Measurements from ENCODE around the gene TNPO3. TPM values are rescaled to one million over a fixed set of nuclear protein-coding genes. Genes with fewer than 3 reads are reported as not detected.

Gene TNPO3
- total and polyA plus RNA-seq, 12 donors: 10.6 to 61.1 (median 41.8) TPM

DNA sequence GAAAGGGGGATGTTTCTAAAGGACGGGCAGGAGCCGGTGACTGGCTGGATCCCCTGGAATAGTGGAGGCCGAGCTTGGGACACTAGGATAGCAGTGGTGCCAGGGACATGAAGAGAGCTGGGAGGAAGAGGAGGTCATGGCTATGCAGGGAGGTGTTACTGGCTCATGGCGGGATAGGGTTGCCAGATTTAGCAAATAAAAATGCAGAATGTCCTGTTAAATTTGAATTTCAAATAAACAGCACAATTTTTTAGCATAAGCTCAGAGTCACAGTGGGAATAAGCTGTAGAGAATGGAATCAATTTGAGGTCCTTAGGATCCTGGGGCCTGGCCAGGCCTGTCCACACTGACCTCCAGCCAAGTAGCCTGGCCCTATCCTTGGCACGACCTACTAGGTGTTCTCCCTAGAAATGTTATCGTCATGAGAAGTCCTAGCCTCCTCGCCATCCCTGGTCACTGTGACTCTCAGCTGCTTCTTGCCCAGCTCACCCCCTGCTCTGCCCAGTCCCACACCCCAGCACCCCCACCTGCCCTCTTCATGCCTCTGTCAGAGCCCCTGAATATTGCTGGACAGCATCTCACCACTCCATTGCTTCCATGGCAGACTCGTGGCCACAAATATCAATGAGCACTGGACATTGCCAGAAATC lies 136.8 kb downstream of the TNPO3 start:
- Histone ChIP-seq H3K4me3 (no peak overlapping the region), H3K9me3 (replicated peaks in 1 of 3) (no peaks in the 10 kb centered on the region), H3K4me1 (replicated peaks in 1 of 2) (no peaks in the 10 kb centered on the region), H3K36me3 (replicated peaks in 1 of 2) (no peaks in the 10 kb centered on the region), H3K27ac (no peak overlapping the region), H3K27me3 (peaks cover 20% of the 10 kb centered on the region)
- WGBS, 4 donors: 84 to 91% (median 89%) methylated on average over 7 to 8 of the region's 8 CpGs
- no peak for TF ChIP-seq POLR2A (IDR thresholded peaks at IDR 0.05)
- TF ChIP-seq, protein P1, sequence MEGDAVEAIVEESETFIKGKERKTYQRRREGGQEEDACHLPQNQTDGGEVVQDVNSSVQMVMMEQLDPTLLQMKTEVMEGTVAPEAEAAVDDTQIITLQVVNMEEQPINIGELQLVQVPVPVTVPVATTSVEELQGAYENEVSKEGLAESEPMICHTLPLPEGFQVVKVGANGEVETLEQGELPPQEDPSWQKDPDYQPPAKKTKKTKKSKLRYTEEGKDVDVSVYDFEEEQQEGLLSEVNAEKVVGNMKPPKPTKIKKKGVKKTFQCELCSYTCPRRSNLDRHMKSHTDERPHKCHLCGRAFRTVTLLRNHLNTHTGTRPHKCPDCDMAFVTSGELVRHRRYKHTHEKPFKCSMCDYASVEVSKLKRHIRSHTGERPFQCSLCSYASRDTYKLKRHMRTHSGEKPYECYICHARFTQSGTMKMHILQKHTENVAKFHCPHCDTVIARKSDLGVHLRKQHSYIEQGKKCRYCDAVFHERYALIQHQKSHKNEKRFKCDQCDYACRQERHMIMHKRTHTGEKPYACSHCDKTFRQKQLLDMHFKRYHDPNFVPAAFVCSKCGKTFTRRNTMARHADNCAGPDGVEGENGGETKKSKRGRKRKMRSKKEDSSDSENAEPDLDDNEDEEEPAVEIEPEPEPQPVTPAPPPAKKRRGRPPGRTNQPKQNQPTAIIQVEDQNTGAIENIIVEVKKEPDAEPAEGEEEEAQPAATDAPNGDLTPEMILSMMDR (IDR thresholded peaks at IDR 0.05): no peak
- intact Hi-C loops (cut with DNase I): no loop called here
- no peak for DNase-seq

DNA sequence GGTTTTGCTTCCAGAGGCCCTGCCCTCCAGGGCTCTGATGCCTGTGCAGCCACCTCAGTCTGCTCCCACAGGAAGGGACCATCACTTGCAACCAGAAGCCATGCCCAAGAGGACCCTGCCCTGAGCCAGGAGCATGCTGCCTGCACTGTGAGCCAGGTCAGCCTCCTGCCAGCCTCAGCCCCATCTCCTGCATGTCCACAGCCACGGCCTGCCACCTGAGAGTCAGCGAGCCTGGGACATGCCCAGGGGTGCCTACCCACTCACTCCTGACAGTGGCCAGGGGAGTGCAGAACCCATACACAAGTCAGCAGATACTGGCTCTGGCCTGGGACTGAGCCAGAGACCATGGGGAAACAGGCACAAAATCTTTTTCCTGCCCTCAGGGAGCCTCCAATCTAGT lies 137.8 kb downstream of the TNPO3 start:
- 90 to 100% (median 96%) methylated on average over 2 of the region's 2 CpGs for WGBS, 4 donors
- Histone ChIP-seq H3K27me3 (peaks cover 20% of the 10 kb centered on the region), H3K36me3 (replicated peaks in 1 of 2) (no peaks in the 10 kb centered on the region), H3K4me3 (no peak overlapping the region), H3K27ac (no peak overlapping the region), H3K4me1 (replicated peaks in 1 of 2) (no peaks in the 10 kb centered on the region), H3K9me3 (replicated peaks in 1 of 3) (no peaks in the 10 kb centered on the region)
- DNase-seq: no peak
- intact Hi-C loops (cut with DNase I): no loop called here
- no peak for TF ChIP-seq POLR2A (IDR thresholded peaks at IDR 0.05)
- TF ChIP-seq, protein P1 (IDR thresholded peaks at IDR 0.05): no peak

DNA sequence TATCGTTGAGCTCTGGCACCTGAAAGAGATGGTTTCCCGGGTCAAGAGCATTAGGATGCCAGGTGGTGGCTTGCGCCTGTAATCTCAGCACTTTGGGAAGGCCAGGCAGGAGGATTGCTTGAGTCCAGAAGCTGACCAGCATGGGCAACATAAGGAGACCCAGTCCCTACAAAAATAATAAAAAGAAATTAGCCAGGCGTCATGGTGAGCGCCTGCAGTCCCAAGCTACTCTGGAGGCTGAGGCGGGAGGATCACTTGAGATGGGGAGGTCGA lies 138.3 kb downstream of the TNPO3 start:
- H3K4me1 ChIP-seq (replicated peaks in 1 of 2): no peaks in the 10 kb centered on the region
- H3K27me3 ChIP-seq: peaks cover 20% of the 10 kb centered on the region
- TF ChIP-seq, protein P1 (IDR thresholded peaks at IDR 0.05): no peak
- TF ChIP-seq POLR2A (IDR thresholded peaks at IDR 0.05): no peak
- intact Hi-C loops (cut with DNase I): no loop called here
- H3K27ac ChIP-seq: no peak overlapping the region
- no peak for DNase-seq
- no peaks in the 10 kb centered on the region for H3K36me3 ChIP-seq (replicated peaks in 1 of 2)
- no peaks in the 10 kb centered on the region for H3K9me3 ChIP-seq (replicated peaks in 1 of 3)
- WGBS, 4 donors: 86 to 98% (median 92%) methylated on average over 7 of the region's 7 CpGs
- H3K4me3 ChIP-seq: no peak overlapping the region

DNA sequence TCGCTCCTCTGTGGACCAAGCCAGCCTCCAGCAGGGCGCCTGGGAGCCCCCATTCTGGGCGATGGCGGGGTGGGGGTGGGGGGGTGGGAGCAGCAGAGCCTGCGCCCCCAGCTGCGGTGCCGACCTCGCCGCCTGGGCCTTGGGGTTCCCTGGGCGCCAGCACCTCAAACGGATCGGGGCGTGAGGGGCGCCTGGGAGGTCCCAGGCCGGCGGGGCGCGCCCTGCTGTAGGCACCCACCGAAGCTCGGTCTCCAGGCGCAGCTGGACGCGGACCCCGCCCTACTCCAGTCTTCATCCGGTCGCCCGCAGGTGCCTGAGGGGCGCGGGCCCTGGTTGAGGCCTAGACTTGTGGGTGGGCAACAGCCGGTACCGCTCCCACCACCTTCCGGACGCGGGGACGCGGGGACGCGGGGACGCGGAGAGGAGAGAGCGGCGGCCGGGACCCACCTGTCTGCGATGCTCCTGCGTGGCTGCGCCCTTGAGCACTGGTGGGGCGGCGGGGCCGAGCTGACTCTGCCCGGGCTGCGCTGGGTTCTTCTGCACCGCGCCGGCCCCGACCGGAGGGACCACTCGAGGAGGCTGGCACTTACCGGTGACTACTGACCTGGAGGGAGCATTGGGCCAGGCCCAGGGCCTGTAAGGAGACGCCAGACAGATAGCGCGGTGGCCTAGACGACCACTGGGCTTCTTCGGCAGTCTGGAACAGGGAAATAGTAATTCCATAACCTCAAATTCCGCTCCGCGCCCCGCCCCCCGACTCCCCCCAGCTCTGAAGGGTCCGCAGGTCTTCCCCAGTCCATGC lies 138.9 kb downstream of the TNPO3 start:
- 26 to 53% (median 40%) methylated on average over 3 to 69 of the region's 69 CpGs for WGBS, 4 donors
- no peaks in the 10 kb centered on the region for H3K4me1 ChIP-seq (replicated peaks in 1 of 2)
- intact Hi-C loops (cut with DNase I): no loop called here
- H3K4me3 ChIP-seq: peak overlapping the region in 1 of 4 donors; percentile 25
- TF ChIP-seq POLR2A (IDR thresholded peaks at IDR 0.05): no peak
- TF ChIP-seq, protein P1 (IDR thresholded peaks at IDR 0.05): no peak
- peaks cover 20% of the 10 kb centered on the region for H3K27me3 ChIP-seq
- no peaks in the 10 kb centered on the region for H3K9me3 ChIP-seq (replicated peaks in 1 of 3)
- no peak overlapping the region for H3K27ac ChIP-seq
- DNase-seq: no peak
- no peaks in the 10 kb centered on the region for H3K36me3 ChIP-seq (replicated peaks in 1 of 2)

All from adrenal gland (tissue), 12 donors.